Measurements from ENCODE around the gene BBS4.
"Not testable (repeated sequence)": the region's sequence is repeated elsewhere in the genome, so short reads cannot be mapped to it uniquely, and the experiment has no call there.

BBS4 gene

DNA sequence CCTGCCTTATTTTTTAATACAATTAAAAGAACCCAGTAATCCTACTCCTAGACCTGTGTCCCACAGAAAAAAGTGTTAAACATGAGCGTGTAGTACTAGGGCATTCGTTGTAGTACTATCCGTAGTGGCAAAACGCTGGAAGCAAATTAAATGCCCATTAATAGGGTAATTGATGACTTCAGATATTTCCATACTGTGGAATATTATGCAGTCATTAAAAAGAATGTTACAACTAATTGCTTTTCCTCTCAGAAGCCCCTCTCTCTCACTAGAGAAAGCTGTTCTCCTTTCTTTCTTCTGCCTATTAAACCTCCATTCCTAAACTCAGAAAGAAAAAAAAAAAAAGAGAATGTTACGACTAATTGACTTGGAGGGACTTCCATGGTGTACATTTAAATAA is 2.7 kb downstream of the BBS4 start:
- no peak for DNase-seq
- intact Hi-C loops (cut with DNase I): loop anchor here (10.0 kb wide), 1 partner anchor 94 kb away; no protein-coding TSS in a partner anchor

DNA sequence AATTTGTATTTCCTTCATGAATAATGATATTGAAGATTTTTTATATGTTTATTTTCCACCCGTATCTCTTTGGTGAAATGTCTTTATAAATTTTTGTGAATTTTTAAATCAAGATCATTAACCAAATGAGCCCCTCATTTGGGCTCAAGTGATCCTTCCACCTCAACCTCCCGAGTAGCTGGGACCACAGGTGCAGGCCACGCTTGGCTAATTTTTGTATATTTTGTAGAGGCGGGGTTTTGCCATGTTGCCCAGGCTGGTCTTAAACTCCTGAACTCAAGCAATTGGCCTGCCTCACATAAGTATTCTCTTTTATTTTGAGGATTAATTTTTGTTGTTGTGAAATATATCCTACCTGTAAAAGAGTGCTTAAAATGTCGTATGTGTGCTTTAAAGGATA is 4.9 kb downstream of the BBS4 start:
- intact Hi-C loops (cut with DNase I): no loop called here
- DNase-seq: no peak

DNA sequence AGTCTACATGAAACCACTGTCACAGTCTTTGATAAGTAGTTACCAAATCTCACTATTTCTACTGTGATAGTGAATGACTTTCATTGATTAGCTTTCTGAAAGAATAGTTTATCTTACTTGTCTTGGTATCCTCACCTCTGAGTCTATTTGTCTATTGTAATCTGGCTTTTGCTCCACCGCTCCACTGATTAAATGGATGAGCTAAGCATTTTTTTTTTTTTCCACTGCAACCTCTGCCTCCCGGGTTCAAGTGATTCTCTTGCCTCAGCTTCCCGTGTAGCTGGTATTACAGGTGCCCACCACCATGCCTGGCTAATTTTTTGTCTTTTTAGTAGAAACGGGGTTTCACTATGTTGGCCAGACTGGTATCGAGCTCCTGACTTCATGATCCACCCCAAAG is 12.9 kb downstream of the BBS4 start:
- DNase-seq: no peak
- intact Hi-C loops (cut with DNase I): no loop called here

DNA sequence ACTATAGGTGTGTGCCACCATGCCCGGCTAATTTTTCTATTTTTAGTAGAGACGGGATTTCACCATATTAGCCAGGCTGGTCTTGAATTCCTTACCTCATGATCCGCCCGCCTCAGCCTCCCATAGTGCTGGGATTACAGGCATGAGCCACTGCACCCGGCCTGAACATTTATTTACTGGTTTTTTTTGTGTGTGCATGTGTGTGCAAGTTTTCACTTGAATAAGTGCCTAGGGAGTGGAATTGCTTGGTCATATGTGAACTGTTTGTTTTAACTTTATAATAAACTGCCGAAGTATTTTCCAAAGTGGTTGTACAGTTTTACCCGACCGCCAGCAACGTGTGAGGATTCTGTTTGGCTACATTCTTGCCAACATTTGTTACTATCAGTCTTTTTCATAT is 14.1 kb downstream of the BBS4 start:
- intact Hi-C loops (cut with DNase I): no loop called here
- DNase-seq: no peak

DNA sequence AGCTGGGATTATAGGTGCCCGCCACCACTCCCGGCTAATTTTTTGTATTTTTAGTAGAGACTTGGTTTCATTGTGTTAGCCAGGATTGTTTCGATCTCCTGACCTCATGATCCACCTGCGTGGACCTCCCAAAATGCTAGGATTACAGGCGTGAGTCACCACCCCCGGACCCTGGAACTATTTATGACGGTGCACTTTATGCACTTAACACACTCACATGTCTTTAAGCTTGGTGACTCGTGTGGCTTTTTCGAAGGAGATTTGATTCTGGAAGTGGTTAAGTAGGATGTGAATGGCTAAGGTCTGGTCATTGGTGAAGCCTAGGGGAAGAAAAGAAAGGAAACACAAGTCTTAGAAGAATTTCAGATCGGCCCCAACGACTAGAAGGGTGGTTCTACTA is 20.3 kb downstream of the BBS4 start:
- no peak for DNase-seq
- intact Hi-C loops (cut with DNase I): no loop called here

DNA sequence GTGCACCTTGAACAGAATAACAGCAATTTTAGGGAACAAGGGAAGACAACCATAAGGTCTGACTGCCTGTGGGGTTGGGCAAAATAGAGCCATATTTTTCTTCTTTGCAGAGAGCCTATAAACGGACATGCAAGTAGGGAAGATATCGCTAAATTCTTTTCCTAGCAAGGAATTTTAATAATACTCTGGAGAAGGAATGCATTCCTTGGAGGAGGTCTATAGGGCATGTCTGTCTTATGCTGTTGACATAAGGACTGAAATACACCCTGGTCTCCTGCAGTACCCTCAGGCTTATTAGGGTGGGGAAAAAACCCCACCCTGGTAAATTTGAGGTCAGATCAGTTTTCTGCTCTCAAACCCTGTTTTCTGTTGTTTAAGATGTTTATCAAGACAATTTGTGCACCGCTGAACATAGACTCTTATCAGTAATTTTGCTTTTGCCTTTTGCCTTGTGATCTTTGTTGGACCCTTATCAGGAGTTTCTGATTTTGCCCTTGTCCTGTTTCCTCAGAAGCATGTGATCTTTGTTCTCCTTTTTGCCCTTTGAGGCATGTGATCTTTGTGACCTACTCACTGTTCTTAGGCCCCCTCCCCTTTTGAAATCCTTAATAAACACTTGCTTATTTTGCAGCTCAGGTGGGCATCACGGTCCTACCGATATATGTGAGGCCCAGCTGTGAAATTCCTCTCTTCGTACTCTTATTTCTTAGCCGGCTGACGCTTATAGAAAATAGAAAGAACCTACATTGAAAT is 22.7 kb downstream of the BBS4 start:
- DNase-seq; intact Hi-C loops (cut with DNase I): not testable (repeated sequence)

DNA sequence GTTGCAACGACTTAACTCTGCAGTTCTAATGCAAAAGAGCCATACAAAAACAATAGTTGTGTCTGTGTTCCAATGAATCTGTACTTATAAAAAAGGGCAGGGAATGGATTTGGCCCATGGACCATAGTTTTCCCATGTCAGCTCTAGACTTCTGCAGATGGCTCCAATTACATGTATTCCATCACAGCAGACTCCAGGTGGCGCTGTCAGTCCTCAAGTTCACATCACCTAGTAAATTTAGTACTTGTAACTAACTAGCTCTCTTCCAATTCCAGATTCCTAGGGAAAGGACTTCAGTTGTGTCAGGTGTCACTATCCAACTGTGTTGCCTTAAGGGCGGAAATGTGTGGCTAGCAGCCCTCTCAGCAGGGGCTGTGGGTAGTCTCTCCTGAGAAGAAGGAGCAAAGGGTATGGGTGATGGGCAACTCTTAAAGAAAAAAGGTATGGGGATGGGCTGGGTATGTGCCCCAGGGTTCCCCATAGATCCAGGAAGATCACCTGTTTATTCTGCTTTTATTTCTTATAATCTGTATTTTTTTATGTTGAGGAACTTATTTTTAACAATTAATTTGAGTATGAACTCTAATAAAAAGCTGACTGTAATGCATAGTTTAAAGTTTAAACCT is 36.2 kb downstream of the BBS4 start:
- intact Hi-C loops (cut with DNase I): no loop called here
- DNase-seq: peak in 9 of 10 donors; percentile 35 to 93 (median 62)

DNA sequence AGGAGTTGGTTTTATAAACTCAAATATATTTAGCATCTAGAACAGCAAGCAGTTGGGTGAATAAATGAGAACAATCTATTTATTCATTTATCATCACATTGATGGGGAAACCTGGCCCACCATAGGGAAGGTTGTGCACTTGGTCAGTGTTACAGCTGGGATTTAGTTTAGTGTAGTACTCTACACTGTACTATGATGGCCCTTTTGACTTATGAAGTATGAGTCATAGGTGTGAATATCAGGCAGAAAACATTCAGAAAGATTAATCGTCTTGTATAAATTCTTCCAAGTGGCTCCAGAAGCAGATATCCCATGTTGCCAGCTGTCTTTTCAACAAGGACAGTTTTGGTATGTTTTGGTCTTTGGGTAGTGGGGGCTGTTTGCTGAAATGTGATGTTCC is 38.0 kb downstream of the BBS4 start:
- no peak for DNase-seq
- intact Hi-C loops (cut with DNase I): no loop called here

DNA sequence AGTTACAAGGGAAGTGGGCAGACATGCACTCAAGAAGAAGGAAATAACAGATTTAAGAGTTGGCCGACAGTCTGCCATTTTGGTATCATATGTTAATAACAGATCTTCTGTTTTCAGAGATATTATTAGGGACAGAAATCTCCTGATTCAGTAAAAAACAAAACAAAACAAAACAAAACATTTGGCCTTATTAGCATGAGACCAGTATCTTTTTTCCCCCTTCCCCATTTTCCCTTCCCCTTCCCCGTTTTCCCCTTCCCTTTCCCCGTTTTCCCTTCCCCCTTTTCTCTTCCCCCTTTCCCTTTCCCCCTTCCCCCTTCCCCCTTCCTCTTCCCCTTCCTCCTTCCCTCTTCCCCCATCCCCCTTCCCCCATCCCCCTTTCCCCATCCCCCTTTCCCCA is 39.4 kb downstream of the BBS4 start:
- intact Hi-C loops (cut with DNase I): no loop called here
- no peak for DNase-seq

DNA sequence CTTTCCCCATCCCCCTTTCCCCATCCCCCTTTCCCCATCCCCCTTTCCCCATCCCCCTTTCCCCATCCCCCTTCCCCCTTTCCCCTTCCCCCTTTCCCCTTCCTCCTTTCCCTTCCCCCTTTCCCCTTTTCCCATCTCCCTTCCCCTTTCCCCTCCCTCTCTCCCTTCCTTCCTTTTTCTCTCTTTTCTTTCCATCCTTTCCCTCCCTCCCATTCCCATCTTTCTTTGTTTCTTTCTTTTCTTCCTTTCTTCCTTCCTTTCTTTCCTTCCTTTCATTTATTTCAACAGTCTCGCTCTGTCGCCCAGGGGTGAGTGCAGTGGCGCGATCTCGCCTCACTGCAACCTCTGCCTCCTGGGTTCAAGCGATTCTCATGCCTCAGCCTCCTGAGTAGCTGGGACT is 39.8 kb downstream of the BBS4 start:
- intact Hi-C loops (cut with DNase I); DNase-seq: not testable (repeated sequence)

DNA sequence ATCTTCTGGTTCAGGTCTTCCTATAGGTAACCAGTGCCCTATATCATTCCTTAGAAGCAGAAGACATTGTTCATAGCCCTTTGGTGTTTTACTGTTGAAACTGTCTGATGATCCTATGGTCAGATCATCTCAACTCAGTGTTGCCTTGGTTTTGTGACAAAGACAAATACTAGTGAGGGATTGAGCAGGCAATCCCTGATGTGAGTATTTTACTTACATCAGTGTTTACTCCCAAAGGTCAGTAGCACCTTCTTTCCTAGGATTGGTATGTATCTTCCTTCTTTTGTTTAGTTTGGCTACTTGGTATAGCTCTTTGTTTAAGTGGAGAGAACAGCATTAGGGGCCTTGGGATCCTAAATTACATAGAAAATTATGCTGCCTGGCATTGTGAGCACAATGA is 41.1 kb downstream of the BBS4 start:
- no peak for DNase-seq
- intact Hi-C loops (cut with DNase I): no loop called here

DNA sequence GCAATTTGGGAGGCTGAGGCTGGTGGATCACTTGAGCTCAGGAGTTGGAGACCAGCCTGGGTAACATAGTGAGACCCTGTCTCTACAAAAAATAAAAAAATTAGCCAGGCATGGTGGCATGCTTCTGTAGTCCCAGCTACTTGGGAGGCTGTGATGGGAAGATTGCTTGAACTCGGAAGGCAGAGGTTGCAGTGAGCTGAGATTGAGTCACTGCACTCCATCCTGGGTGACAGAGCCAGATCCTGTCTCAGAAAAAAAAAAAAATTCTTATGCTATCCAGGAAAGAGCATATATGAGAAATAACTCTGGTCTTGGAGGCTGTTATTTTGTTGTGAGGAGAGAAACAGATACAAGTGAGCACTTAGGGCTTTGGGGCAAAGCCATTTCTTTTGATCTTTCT is 42.2 kb downstream of the BBS4 start:
- intact Hi-C loops (cut with DNase I); DNase-seq: not testable (repeated sequence)

DNA sequence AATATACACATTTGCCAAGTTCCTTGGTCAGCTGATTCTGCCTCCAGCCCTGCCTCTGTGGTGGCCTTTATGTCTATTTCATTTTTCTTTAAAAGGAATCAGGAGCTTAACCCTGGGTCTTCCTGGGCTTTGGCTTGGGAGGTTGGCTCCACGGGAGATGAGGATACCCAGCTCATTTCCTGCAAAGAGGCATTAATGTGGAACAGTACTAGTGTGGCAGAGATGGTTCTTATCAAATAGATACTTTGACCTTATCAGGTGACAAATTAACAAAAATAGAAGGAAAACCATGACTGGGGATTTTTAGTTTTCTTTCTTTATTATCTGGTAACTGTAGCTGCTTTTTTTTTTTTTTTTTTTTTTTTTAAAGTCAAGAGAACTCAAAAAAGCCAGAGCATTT is 42.8 kb downstream of the BBS4 start:
- intact Hi-C loops (cut with DNase I): no loop called here
- no peak for DNase-seq

DNA sequence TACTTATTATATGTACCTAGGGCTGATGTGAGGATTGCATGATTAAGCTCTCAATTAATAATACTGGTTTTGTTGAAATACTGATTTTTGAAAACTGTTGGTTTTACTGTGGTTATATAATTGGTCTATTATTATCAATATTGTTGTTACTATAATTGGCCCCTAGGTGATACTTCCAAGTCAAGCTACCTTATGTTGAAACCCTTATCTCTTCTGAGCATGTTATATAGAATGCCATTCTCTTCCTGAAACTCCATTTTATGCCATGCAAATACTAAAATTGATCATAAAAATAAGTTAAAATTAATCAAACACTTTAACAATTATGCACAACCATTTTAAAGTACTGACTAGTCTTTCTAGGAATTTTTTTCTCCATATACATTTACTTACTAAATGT is 46.1 kb downstream of the BBS4 start:
- DNase-seq: no peak
- intact Hi-C loops (cut with DNase I): no loop called here

DNA sequence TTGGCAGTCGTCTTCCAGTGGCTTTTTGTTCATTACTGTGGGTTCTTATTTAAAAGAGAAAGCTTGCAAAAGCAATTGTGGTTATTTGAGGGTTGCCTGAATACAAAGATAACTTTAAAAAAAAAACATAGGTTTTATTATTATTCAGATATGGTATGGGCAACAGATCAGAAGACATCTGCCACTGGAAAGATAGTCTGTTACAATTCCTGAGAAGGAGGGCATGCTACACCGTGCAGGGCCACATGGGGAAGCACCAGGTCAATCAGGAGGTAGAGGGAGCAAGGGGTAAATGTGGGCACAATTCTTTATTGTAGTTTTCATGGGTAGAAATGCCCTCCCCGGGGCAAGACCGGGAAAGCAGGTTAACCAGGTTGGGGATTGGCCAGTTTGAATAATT is 46.5 kb downstream of the BBS4 start:
- intact Hi-C loops (cut with DNase I): no loop called here

DNA sequence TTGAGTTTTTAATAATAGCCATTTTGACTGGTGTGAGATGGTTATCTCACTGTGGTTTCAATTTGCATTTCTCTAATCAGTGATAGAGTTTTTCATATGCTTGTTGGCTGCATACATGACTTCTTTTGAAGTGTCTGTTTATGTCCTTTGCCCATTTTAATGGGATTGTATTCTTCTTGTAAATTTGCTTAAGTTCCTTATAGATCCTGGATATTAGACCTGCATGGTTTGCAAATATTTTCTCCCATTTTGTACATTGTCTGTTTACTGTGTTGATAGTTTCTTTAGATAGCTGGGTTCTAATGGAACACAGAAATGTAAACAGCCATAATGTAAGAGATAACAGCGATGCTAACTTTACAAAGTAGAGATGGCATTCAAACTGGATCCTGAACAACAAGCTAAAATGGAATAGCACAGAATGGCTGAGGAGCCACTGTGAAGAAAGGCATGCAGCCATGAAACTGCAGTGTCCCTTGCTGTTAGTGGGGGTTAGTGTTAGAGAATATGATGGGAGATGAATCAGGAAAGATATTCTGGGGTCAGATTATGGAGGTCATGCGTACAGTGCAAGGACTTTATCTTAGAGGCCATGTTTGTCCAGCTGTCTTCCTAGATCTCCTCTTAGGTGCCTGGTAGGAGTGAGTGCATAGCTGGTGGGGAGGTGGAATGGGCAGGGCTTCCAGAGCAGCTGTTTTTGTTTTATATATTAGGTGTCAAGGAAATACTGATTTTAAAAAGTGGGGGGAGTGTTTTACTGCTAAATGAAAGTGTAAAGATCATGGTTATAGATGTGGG is 48.1 kb downstream of the BBS4 start:
- no peak for DNase-seq
- intact Hi-C loops (cut with DNase I): no loop called here

More for the DNA sequence above, 46.5 kb downstream of the BBS4 start:
- DNase-seq: no peak

DNA sequence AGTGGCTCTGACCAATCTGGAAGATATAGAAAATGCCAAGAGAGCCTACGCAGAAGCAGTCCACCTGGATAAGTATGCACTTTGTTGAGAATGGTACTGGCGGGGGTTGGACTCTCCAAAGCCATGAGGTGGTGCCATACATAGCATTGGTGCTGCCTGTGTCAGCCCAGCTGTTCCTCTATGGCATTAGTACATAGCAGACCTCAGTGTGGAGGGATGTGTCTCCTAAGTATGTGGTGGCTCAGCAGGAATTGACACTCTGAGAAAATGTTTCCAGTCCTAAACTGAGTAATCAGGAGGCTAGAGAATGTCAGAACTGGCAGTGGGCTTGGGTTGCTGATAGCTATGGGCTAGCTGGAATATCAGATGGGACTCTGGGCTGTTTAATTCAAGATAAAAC is 49.1 kb downstream of the BBS4 start:
- intact Hi-C loops (cut with DNase I): no loop called here
- DNase-seq: no peak

DNA sequence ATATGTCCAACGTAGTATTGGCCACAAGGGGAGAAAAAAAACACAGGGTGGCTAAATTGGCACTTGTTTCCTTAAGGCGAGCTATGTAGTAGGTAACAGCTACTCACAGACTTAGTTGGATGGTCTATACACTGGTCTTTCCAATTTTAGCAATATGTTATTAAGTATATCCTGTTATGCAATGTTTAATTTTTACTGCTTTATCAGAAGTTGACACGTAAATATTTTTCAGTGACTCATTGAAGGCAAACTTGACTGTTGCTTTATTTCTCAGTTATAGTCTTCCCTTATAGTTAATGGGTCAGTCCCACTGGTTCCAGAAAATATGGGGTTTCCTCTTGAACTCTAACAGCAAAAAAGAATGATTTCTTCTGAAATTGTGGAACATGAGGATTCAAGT is 51.1 kb downstream of the BBS4 start:
- intact Hi-C loops (cut with DNase I): no loop called here
- DNase-seq: no peak

DNA sequence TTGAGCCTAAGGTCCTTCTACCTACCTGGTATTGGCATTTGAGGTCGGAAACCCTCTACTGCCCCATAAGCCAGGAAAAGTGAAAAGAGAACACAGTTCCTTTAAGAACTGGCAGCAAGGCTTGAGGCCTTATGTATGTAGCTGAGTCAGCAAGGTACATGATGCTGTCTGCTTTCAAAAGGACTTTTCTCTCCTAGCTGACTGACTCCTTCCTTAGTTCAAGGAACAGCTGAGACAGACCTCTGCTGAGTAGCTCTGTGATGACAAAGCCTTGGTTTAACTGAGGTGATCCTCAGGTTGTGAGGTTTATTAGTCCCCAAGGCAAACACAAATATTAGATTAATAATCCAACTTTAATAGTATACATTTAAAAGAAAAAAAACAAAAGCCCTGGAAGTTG is 51.7 kb downstream of the BBS4 start:
- DNase-seq: no peak
- intact Hi-C loops (cut with DNase I): no loop called here

DNA sequence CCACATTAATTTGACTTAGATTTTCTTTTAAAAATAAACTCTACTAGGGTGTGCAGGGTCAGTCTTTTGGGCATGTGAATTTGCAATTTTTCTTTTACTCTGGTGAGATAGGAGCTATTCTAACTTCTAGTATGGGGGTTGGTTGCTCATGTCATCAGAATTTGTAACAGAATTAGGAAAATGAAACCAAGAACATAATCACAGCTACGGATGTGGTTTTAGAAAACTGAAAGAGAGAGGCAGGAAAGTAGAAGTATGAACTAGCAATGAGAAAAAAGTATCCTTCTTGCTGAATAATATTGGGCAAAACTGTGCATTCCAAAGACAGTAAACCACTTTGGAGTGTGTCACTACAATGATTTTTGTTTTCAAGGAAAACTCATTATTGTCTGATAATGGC is 54.2 kb downstream of the BBS4 start:
- intact Hi-C loops (cut with DNase I): no loop called here
- DNase-seq: no peak

DNA sequence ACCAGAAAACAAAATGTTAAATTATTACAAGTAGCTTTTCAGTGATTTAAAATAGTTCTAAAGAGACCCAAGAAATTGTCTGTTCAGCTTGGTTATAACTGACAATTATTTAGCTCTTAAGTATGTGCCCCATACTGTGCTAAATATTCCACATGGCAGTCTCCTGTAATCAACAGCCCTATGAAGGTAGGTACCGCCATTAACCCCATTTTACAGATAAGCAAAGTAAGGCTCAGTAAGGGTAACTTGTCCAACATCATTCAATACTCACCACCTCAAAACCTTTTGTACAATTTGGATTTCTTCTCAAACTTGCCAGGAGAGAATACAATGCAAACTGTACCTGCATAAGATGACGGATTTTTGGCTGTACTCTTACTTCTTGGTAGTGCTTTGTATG is 63.7 kb downstream of the BBS4 start:
- no peak for DNase-seq
- intact Hi-C loops (cut with DNase I): no loop called here

Data from posterior cingulate gyrus (tissue), 11 donors.